K562 (cell line): ENCODE data around the gene STK32C. TPM values are rescaled to one million over a fixed set of nuclear protein-coding genes. Genes with fewer than 3 reads are reported as not detected.

ENCODE experiments used
- GABPA ChIP-seq: fragments of 200-800 bp; sonication (Bioruptor generic); conservative IDR thresholded peaks from 2 replicates; pipeline ENCODE4 v1.6.1; 2016; ENCODE audit warnings: low read depth, missing genetic modification characterization, missing compliant biosample characterization
- KDM4B ChIP-seq, 2 experiments: fragments of 450-650 bp in 1 of 2; sonication (generic) in 1 of 2; IDR thresholded peaks; 2 replicates each; pipeline ENCODE4 v1.6.1; 2016 to 2017; ENCODE audit warnings: borderline replicate concordance in 2 of 2, antibody characterized with exemption in 1 of 2, low read depth in 1 of 2, mild to moderate bottlenecking in 1 of 2
- NR1H2 ChIP-seq: sonication (generic); formaldehyde crosslinking; IDR thresholded peaks from 2 replicates; pipeline ENCODE4 v1.4.0; 2020; ENCODE audit warnings: mild to moderate bottlenecking, missing genetic modification reagents
- PCBP1 ChIP-seq: fragments of 200-400 bp; formaldehyde crosslinking; IDR thresholded peaks from 2 replicates; pipeline ENCODE4 v1.6.1; 2018; ENCODE audit warnings: mild to moderate bottlenecking, low read depth, low read length; ENCODE audit not compliant: poor library complexity, severe bottlenecking
- POLR2G ChIP-seq: fragments of 200-400 bp; formaldehyde crosslinking; IDR thresholded peaks from 2 replicates; pipeline ENCODE4 v1.6.1; 2017; ENCODE audit warnings: low read depth, mild to moderate bottlenecking, antibody characterized with exemption, low read length, moderate library complexity
- PYGO2 ChIP-seq: fragments of 450-650 bp; IDR thresholded peaks from 2 replicates; pipeline ENCODE4 v1.6.1; 2016; ENCODE audit warnings: mild to moderate bottlenecking, missing genetic modification characterization, moderate library complexity, missing compliant biosample characterization
- SMAD4 ChIP-seq: fragments of 250-450 bp; sonication (Bioruptor Pico); conservative IDR thresholded peaks from 2 replicates; pipeline ENCODE4 v1.8.0; 2021; ENCODE audit warnings: inconsistent platforms, mild to moderate bottlenecking, moderate library complexity
- SMARCE1 ChIP-seq: fragments of 450-650 bp; IDR thresholded peaks from 2 replicates; pipeline ENCODE4 v1.7.1; 2016; ENCODE audit warnings: mild to moderate bottlenecking
- TSC22D4 ChIP-seq: fragments of 450-650 bp; IDR thresholded peaks from 2 replicates; pipeline ENCODE4 v1.6.1; 2016; ENCODE audit warnings: missing genetic modification characterization, missing biosample characterization, control low read depth
- ZNF12 ChIP-seq: sonication (generic); formaldehyde crosslinking; IDR thresholded peaks from 2 replicates; pipeline ENCODE4 v1.4.0; 2020; ENCODE audit warnings: mild to moderate bottlenecking, missing genetic modification reagents
- ZNF57 ChIP-seq: fragments of 450-650 bp; formaldehyde crosslinking; IDR thresholded peaks from 2 replicates; pipeline ENCODE4 v1.4.0; 2020; ENCODE audit warnings: mild to moderate bottlenecking, moderate library complexity
- ZNF766 ChIP-seq: fragments of 200-800 bp; sonication (Bioruptor generic); conservative IDR thresholded peaks from 2 replicates; pipeline ENCODE4 v1.6.1; 2016; ENCODE audit warnings: missing genetic modification characterization, missing compliant biosample characterization
- polyA plus RNA-seq, 8 experiments: library from polyadenylated mRNA; depleted of rRNA in 4 of 8; stranded (reverse) in 5 of 8; unstranded in 3 of 8; fragments of >200 nt; fragmentation: Nextera tagmentation in 2 of 8; fragmentation: Illumina TruSeq in 1 of 8; extraction: Ambion mirVana in 2 of 8; extraction: Trizol in 1 of 8; gene quantifications; 2 replicates each; pipeline versions ENCODE4 v1.2.1 to v1.2.3, GENCODE V29; 2011 to 2014; ENCODE audit warnings: inconsistent platforms in 1 of 8, missing spikeins in 1 of 8
- total RNA-seq, 7 experiments: library from RNA; depleted of rRNA in 6 of 7; stranded (reverse); fragments of >200 nt in 6 of 7; fragmentation: Illumina TruSeq in 2 of 7; extraction: Trizol in 2 of 7; gene quantifications; 2 replicates each; pipeline versions ENCODE4 v1.2.1 to v1.2.3, GENCODE V29; 2011 to 2021; ENCODE audit warnings: low replicate concordance in 1 of 7
- TF ChIP-seq, protein P1 (sequence below): fragments of 450-650 bp; formaldehyde crosslinking; IDR thresholded peaks from 2 replicates; pipeline ENCODE4 v1.4.0; 2020; ENCODE audit warnings: mild to moderate bottlenecking, moderate library complexity
- TF ChIP-seq, protein P2 (sequence below): fragments of 250-450 bp; sonication (Bioruptor Pico); IDR thresholded peaks from 2 replicates; pipeline ENCODE4 v1.8.0; 2022; ENCODE audit warnings: moderate library complexity, mild to moderate bottlenecking, inconsistent platforms
- TF ChIP-seq, protein P3 (sequence below): IDR thresholded peaks from 2 replicates; pipeline ENCODE4 v1.6.1; 2011; ENCODE audit warnings: borderline replicate concordance, low read depth, mild to moderate bottlenecking, moderate library complexity, low read length; ENCODE audit not compliant: insufficient read depth, poor library complexity, severe bottlenecking
- TF ChIP-seq, protein P4 (sequence below): fragments of 250-450 bp; sonication (Bioruptor Pico); IDR thresholded peaks from 2 replicates; pipeline ENCODE4 v1.5.1; 2021; ENCODE audit warnings: mild to moderate bottlenecking
- TF ChIP-seq, protein P5 (sequence below): fragments of 250-450 bp; sonication (Bioruptor Pico); IDR thresholded peaks from 2 replicates; pipeline ENCODE4 v1.5.0; 2021
- TF ChIP-seq, protein P6 (sequence below): IDR thresholded peaks from 2 replicates; pipeline ENCODE4 v1.6.1; 2011; ENCODE audit not compliant: insufficient read length; ENCODE audit errors: extremely low read depth

STK32C gene
- total and polyA plus RNA-seq, 9 of the 15 experiments (the other 6 are each of a cell fraction or from before 2014, with no cell fraction given): 1.5 to 20.9 (median 6.5) TPM

DNA sequence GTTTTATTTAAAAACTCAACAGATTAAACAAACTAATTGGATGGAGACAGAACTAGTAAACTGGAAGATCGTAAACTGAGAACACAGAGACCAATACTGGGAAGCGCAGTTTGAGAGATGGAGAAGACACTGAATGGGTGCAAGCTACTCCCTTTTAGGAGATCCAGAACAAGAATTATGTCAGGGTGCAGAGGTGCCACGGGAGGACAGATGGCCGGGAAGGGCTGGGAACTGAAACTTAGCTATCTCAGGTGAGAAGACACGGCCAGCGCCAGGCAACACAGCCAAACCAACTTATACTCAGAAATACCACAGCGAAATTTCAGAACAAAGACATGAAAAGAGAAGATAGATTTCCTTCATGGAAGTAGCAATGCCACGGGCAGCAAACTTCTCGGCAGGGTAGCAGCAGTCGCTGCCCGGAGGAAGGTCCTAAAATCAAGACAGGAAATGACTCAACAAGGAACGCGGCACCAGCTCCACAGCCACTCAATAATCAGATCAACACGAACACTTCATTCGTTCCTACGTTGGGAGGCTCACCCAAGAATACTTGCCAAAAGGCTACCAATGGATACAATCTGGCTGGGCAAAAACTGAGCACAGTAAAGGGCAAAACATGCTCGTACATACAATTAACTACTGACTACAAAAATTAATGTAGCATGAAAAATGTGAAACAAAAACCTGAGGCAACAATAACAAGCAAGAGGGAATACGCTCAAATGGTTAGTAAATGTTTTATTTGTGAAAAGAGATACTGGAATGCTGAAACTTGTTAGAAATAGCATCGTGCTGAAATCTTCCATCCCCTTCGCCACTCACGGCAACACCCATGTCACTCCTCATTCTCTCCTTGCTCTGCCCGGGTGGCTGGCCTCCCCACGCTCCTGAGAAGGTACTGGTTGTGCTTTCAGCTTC is 22.1 kb upstream of the STK32C start (continued):
- TF ChIP-seq, protein P1, sequence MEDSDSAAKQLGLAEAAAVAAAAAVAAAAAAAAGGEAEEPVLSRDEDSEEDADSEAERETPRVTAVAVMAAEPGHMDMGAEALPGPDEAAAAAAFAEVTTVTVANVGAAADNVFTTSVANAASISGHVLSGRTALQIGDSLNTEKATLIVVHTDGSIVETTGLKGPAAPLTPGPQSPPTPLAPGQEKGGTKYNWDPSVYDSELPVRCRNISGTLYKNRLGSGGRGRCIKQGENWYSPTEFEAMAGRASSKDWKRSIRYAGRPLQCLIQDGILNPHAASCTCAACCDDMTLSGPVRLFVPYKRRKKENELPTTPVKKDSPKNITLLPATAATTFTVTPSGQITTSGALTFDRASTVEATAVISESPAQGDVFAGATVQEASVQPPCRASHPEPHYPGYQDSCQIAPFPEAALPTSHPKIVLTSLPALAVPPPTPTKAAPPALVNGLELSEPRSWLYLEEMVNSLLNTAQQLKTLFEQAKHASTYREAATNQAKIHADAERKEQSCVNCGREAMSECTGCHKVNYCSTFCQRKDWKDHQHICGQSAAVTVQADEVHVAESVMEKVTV (CRISPR knock-in tag): no peak
- TF ChIP-seq, protein P2, sequence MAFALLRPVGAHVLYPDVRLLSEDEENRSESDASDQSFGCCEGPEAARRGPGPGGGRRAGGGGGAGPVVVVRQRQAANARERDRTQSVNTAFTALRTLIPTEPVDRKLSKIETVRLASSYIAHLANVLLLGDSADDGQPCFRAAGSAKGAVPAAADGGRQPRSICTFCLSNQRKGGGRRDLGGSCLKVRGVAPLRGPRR (CRISPR knock-in tag): no peak
- no peak for TF ChIP-seq KDM4B (IDR thresholded peaks at IDR 0.05; ENCODE audit: borderline replicate concordance in 2 of 2, low read depth in 1 of 2)
- TF ChIP-seq, protein P3, sequence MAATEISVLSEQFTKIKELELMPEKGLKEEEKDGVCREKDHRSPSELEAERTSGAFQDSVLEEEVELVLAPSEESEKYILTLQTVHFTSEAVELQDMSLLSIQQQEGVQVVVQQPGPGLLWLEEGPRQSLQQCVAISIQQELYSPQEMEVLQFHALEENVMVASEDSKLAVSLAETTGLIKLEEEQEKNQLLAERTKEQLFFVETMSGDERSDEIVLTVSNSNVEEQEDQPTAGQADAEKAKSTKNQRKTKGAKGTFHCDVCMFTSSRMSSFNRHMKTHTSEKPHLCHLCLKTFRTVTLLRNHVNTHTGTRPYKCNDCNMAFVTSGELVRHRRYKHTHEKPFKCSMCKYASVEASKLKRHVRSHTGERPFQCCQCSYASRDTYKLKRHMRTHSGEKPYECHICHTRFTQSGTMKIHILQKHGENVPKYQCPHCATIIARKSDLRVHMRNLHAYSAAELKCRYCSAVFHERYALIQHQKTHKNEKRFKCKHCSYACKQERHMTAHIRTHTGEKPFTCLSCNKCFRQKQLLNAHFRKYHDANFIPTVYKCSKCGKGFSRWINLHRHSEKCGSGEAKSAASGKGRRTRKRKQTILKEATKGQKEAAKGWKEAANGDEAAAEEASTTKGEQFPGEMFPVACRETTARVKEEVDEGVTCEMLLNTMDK: no peak
- TF ChIP-seq PCBP1: no peak
- TF ChIP-seq, protein P4, sequence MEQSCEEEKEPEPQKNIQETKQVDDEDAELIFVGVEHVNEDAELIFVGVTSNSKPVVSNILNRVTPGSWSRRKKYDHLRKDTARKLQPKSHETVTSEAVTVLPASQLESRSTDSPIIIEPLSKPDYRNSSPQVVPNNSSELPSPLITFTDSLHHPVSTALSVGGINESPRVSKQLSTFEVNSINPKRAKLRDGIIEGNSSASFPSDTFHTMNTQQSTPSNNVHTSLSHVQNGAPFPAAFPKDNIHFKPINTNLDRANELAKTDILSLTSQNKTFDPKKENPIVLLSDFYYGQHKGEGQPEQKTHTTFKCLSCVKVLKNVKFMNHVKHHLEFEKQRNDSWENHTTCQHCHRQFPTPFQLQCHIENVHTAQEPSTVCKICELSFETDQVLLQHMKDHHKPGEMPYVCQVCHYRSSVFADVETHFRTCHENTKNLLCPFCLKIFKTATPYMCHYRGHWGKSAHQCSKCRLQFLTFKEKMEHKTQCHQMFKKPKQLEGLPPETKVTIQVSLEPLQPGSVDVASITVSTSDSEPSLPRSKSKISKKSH (CRISPR knock-in tag): no peak
- TF ChIP-seq, protein P5, sequence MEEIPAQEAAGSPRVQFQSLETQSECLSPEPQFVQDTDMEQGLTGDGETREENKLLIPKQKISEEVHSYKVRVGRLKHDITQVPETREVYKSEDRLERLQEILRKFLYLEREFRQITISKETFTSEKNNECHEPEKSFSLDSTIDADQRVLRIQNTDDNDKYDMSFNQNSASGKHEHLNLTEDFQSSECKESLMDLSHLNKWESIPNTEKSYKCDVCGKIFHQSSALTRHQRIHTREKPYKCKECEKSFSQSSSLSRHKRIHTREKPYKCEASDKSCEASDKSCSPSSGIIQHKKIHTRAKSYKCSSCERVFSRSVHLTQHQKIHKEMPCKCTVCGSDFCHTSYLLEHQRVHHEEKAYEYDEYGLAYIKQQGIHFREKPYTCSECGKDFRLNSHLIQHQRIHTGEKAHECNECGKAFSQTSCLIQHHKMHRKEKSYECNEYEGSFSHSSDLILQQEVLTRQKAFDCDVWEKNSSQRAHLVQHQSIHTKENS (CRISPR knock-in tag): no peak
- TF ChIP-seq TSC22D4 (tag): no peak
- TF ChIP-seq POLR2G: no peak
- no peak for TF ChIP-seq ZNF57 (CRISPR knock-in tag)
- no peak for TF ChIP-seq ZNF766 (CRISPR knock-in tag)
- TF ChIP-seq, protein P6, sequence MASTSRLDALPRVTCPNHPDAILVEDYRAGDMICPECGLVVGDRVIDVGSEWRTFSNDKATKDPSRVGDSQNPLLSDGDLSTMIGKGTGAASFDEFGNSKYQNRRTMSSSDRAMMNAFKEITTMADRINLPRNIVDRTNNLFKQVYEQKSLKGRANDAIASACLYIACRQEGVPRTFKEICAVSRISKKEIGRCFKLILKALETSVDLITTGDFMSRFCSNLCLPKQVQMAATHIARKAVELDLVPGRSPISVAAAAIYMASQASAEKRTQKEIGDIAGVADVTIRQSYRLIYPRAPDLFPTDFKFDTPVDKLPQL: no peak
- TF ChIP-seq GABPA (tag): peak; percentile 65
- TF ChIP-seq ZNF12: no peak
- TF ChIP-seq SMAD4 (CRISPR knock-in tag): peak; percentile 23; the same call in 1 of the 2 replicates
- TF ChIP-seq PYGO2 (tag): no peak
- no peak for TF ChIP-seq NR1H2 (CRISPR knock-in tag)
- TF ChIP-seq SMARCE1: no peak
